Osteoblast (primary cell): Measurements from ENCODE around the gene RAD23A. TPM values are rescaled to one million over a fixed set of nuclear protein-coding genes. Genes with fewer than 3 reads are reported as not detected.
"Not testable (repeated sequence)": the region's sequence is repeated elsewhere in the genome, so short reads cannot be mapped to it uniquely, and the experiment has no call there.

Source experiments
- DNase-seq: peaks from one replicate; pipeline ENCODE4 v3.0.0; 2011; ENCODE audit warnings: low spot score, mixed read lengths; ENCODE audit not compliant: insufficient read length; ENCODE audit errors: missing footprints
- H2AFZ ChIP-seq: 2 replicates; pipeline ENCODE4 v1.6.0; 2011; ENCODE audit warnings: mild to moderate bottlenecking, low read length
- H3K27ac ChIP-seq: 2 replicates; pipeline ENCODE4 v1.5.1; 2011; ENCODE audit warnings: mild to moderate bottlenecking, low read depth, low read length, moderate library complexity
- H3K27me3 ChIP-seq: 2 replicates; pipeline ENCODE4 v1.6.0; 2012; ENCODE audit warnings: mild to moderate bottlenecking, control low read depth, inconsistent platforms, low read length, moderate library complexity; ENCODE audit not compliant: insufficient read depth
- H3K36me3 ChIP-seq: 2 replicates; pipeline ENCODE4 v1.5.1; 2011; ENCODE audit warnings: mild to moderate bottlenecking, low read length, control low read depth, moderate library complexity; ENCODE audit not compliant: insufficient read depth
- H3K4me1 ChIP-seq: 2 replicates; pipeline ENCODE4 v1.5.1; 2011; ENCODE audit warnings: mild to moderate bottlenecking, low read length, control low read depth, moderate library complexity; ENCODE audit not compliant: insufficient read depth
- H3K4me2 ChIP-seq: 2 replicates; pipeline ENCODE4 v1.6.0; 2011; ENCODE audit warnings: mild to moderate bottlenecking, low read length; ENCODE audit not compliant: insufficient read depth
- H3K4me3 ChIP-seq: fragments of 200-600 bp; sonication (generic); 3 replicates; pipeline ENCODE4 v1.5.1; 2012; ENCODE audit warnings: mild to moderate bottlenecking, low read length, inconsistent platforms; ENCODE audit not compliant: insufficient read depth
- H3K79me2 ChIP-seq: 2 replicates; pipeline ENCODE4 v1.6.0; 2012; ENCODE audit warnings: mild to moderate bottlenecking, low read length, control low read depth, inconsistent platforms; ENCODE audit not compliant: insufficient read depth
- H3K9me3 ChIP-seq: 2 replicates; pipeline ENCODE4 v1.5.1; 2011; ENCODE audit warnings: low read depth, low read length, control low read depth
- H4K20me1 ChIP-seq: 2 replicates; pipeline ENCODE4 v1.6.0; 2012; ENCODE audit warnings: mild to moderate bottlenecking, low read length, control low read depth; ENCODE audit not compliant: insufficient read depth
- total RNA-seq: library from RNA; depleted of rRNA; stranded (reverse); fragments of >200 nt; gene quantifications from 2 replicates; pipeline ENCODE4 v1.2.3, GENCODE V29; 2012
- TF ChIP-seq, protein P1 (sequence below): IDR thresholded peaks from 2 replicates; pipeline ENCODE4 v1.5.1; 2011; ENCODE audit warnings: mild to moderate bottlenecking, low read depth, low read length, moderate library complexity; ENCODE audit errors: extremely low read depth

RAD23A gene
- total RNA-seq, 1 donor = 84.0 TPM

DNA sequence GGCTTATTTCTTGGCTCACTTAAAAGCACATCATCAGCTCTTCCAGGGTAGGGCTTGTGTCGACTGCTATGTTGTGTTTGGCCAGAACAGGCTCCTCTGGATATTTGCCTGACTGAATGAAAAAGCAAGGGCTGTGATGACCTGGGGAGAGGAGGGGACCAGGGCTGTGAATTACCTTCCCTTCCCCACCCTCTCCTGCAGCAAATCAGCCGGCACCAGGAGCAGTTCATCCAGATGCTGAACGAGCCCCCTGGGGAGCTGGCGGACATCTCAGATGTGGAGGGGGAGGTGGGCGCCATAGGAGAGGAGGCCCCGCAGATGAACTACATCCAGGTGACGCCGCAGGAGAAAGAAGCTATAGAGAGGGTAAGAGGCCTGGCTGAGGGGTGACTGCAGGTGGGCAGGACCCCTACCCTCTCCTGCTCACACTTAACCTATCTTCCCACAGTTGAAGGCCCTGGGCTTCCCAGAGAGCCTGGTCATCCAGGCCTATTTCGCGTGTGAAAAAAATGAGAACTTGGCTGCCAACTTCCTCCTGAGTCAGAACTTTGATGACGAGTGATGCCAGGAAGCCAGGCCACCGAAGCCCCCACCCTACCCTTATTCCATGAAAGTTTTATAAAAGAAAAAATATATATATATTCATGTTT, 7.0 kb downstream of the RAD23A start:
- TF ChIP-seq, protein P1, sequence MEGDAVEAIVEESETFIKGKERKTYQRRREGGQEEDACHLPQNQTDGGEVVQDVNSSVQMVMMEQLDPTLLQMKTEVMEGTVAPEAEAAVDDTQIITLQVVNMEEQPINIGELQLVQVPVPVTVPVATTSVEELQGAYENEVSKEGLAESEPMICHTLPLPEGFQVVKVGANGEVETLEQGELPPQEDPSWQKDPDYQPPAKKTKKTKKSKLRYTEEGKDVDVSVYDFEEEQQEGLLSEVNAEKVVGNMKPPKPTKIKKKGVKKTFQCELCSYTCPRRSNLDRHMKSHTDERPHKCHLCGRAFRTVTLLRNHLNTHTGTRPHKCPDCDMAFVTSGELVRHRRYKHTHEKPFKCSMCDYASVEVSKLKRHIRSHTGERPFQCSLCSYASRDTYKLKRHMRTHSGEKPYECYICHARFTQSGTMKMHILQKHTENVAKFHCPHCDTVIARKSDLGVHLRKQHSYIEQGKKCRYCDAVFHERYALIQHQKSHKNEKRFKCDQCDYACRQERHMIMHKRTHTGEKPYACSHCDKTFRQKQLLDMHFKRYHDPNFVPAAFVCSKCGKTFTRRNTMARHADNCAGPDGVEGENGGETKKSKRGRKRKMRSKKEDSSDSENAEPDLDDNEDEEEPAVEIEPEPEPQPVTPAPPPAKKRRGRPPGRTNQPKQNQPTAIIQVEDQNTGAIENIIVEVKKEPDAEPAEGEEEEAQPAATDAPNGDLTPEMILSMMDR = no peak
- Histone ChIP-seq H4K20me1 (peaks cover 4% of the 10 kb centered on the region), H3K36me3 (peaks cover 65% of the 10 kb centered on the region), H3K27me3 (no peaks in the 10 kb centered on the region), H3K4me2 (peak overlapping the region; percentile 64), H2AFZ (no peak overlapping the region), H3K4me1 (peaks cover 42% of the 10 kb centered on the region), H3K27ac (peak overlapping the region; percentile 100), H3K79me2 (peaks cover 80% of the 10 kb centered on the region), H3K9me3 (no peaks in the 10 kb centered on the region), H3K4me3 (peak overlapping the region; percentile 48)
- DNase-seq = peak; percentile 97

DNA sequence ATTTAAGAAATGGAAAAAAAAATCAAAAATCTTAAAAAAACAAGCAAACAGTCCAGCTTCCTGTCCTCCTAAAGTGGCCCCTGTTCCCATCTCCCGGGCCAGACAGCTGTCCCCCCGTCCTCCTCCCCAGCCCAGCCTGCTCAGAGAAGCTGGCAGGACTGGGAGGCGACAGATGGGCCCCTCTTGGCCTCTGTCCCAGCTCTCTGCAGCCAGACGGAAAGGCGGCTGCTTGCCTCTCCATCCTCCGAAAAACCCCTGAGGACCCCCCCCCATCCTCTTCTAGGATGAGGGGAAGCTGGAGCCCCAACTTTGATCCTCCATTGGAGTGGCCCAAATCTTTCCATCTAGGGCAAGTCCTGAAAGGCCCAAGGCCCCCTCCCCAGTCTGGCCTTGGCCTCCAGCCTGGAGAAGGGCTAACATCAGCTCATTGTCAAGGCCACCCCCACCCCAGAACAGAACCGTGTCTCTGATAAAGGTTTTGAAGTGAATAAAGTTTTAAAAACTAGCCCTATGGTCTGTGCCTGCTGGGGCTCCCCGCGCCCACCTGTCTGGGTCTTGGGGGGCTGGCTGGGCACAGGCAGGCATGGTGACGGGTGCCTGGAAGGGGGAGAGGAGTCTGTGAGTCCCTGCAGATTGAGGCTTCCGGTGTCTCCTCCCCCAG, 7.6 kb downstream of the RAD23A start:
- Histone ChIP-seq H3K27ac (peak overlapping the region; percentile 100), H3K27me3 (no peaks in the 10 kb centered on the region), H3K4me2 (peak overlapping the region; percentile 51), H4K20me1 (peaks cover under 1% of the 10 kb centered on the region), H2AFZ (no peak overlapping the region), H3K4me3 (no peak overlapping the region), H3K36me3 (peaks cover 59% of the 10 kb centered on the region), H3K79me2 (peaks cover 73% of the 10 kb centered on the region), H3K9me3 (no peaks in the 10 kb centered on the region), H3K4me1 (peaks cover 42% of the 10 kb centered on the region)
- TF ChIP-seq, protein P1 = no peak
- peak; percentile 54 for DNase-seq

DNA sequence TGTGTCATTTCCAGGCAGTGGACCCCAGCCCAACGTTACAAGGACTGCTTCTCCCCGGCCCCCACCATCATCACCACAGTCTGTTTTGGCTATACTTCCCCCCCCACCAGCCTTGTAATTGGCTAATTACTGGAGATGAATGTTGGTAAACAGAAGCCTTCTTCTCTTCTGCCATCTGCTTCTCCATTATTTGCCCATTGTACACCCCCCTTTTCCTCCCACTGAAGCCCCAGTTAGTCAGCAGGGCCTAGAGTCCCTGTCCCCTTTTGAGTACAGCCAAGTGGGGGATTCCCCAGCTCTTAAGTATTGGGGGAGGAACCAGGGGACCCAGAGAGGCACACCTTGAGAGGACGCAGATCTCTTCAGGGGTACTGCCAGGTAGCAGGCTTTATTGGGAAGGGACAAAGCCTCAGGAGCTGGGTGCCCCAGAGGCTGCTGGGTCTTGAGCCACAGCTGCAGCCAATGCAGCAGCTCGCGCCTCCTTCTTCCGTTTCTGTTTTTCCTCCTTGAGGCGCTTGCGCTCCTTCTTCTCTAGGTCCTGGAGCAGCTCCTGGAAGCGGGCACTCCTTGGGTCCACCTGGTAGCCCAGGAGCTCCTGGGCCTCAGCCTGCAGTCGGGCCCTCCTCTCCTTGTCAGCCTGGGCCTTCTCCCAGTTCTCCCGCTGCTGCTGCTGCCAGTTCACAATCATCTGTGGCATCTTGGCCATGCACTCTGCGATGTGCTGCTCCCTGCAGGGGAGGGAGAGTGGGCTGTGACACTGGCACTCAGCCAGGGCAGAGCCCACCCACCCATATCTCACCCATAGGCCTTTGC, 8.3 kb downstream of the RAD23A start:
- peaks cover 51% of the 10 kb centered on the region for H3K36me3 ChIP-seq
- peak overlapping the region; percentile 51 for H3K4me2 ChIP-seq
- DNase-seq = peak; percentile 38
- no peaks in the 10 kb centered on the region for H3K9me3 ChIP-seq
- H3K27me3 ChIP-seq = no peaks in the 10 kb centered on the region
- H3K27ac ChIP-seq = peak overlapping the region; percentile 100
- H2AFZ ChIP-seq = no peak overlapping the region
- TF ChIP-seq, protein P1 = no peak
- H3K4me1 ChIP-seq = peaks cover 42% of the 10 kb centered on the region
- H3K4me3 ChIP-seq = no peak overlapping the region
- H4K20me1 ChIP-seq = no peaks in the 10 kb centered on the region
- H3K79me2 ChIP-seq = peaks cover 66% of the 10 kb centered on the region

DNA sequence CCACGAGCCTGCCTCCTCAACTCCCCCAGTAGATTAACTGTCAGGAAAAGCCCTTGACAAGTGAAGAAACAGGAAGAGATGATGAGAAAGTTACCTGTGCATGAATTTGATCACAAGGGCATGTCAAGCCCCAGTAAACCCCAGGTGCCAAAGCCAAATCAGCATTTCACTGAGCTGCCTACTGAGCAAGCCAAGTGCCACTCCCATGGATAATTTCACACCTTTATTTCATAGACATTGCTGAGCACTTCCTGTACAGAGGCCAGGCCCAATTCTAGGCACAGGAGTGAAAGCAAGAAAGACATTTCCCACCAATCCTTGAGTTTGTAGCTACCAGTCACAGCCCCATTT, 8.9 kb downstream of the RAD23A start:
- no peaks in the 10 kb centered on the region for H3K27me3 ChIP-seq
- peak overlapping the region; percentile 100 for H3K27ac ChIP-seq
- no peak overlapping the region for H3K4me3 ChIP-seq
- no peaks in the 10 kb centered on the region for H4K20me1 ChIP-seq
- H2AFZ ChIP-seq = no peak overlapping the region
- TF ChIP-seq, protein P1 = no peak
- peaks cover 42% of the 10 kb centered on the region for H3K4me1 ChIP-seq
- DNase-seq = no peak
- peaks cover 60% of the 10 kb centered on the region for H3K79me2 ChIP-seq
- peaks cover 45% of the 10 kb centered on the region for H3K36me3 ChIP-seq
- H3K4me2 ChIP-seq = peak overlapping the region; percentile 24
- H3K9me3 ChIP-seq = no peaks in the 10 kb centered on the region

DNA sequence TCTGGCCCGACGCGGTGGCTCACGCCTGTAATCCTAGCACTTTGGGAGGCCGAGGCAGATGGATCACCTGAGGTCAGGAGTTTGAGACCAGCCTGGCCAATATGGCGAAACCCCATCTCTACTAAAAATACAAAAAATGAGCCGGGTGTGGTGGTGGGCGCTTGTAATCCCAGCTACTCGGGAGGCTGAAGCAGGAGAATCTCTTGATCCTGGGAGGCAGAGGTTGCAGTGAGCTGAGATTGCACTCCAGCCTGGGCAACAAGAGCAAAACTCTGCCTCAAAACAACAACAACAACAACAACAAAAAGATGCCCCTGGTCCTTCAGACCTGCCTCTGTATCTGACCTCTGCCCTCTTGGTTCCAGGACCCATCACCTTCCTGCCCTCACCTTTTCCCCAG, 9.9 kb downstream of the RAD23A start:
- Histone ChIP-seq H3K4me3 (peak overlapping the region; percentile 96), H3K4me2 (peak overlapping the region; percentile 92), H3K36me3 (peaks cover 35% of the 10 kb centered on the region), H3K4me1 (peaks cover 42% of the 10 kb centered on the region), H3K79me2 (peaks cover 53% of the 10 kb centered on the region), H3K27ac (peak overlapping the region; percentile 100)
- H3K9me3 ChIP-seq, H3K27me3 ChIP-seq, H2AFZ ChIP-seq, H4K20me1 ChIP-seq: not testable (repeated sequence)
- peak; percentile 38 for DNase-seq
